Hepatocyte (in vitro differentiated cells): ENCODE measurements around the gene ZSCAN5B. TPM values are rescaled to one million over a fixed set of nuclear protein-coding genes. Genes with fewer than 3 reads are reported as not detected.

Experiments
- DNase-seq: peaks from one replicate; pipeline ENCODE4 v3.0.0-alpha.2; 2016; ENCODE audit warnings: low spot score
- H2AFZ ChIP-seq: fragments of 200-600 bp; sonication (generic); 2 replicates; pipeline ENCODE4 v1.6.0; 2016; ENCODE audit warnings: antibody characterized with exemption, mild to moderate bottlenecking
- H3K27ac ChIP-seq: fragments of 200-600 bp; sonication (generic); 2 replicates; pipeline ENCODE4 v1.5.1; 2016; ENCODE audit warnings: mild to moderate bottlenecking
- H3K27me3 ChIP-seq: fragments of 200-600 bp; sonication (generic); 2 replicates; pipeline ENCODE4 v1.6.1; 2016
- H3K36me3 ChIP-seq: fragments of 200-600 bp; sonication (generic); replicated peaks from 2 replicates; pipeline ENCODE4 v1.5.1; 2016; ENCODE audit warnings: low read depth; ENCODE audit not compliant: insufficient read depth
- H3K4me1 ChIP-seq: fragments of 200-600 bp; sonication (generic); 2 replicates; pipeline ENCODE4 v1.5.1; 2016; ENCODE audit warnings: mild to moderate bottlenecking, moderate library complexity; ENCODE audit not compliant: insufficient read depth
- H3K4me2 ChIP-seq: fragments of 200-600 bp; sonication (generic); 2 replicates; pipeline ENCODE4 v1.6.0; 2016
- H3K4me3 ChIP-seq: fragments of 200-600 bp; sonication (generic); 2 replicates; pipeline ENCODE4 v1.5.1; 2016; ENCODE audit warnings: mild to moderate bottlenecking
- H3K79me2 ChIP-seq: fragments of 200-600 bp; sonication (generic); 2 replicates; pipeline ENCODE4 v1.6.0; 2017; ENCODE audit warnings: mild to moderate bottlenecking
- H3K9me2 ChIP-seq: fragments of 200-600 bp; sonication (generic); replicated peaks from 2 replicates; pipeline ENCODE4 v1.6.0; 2017; ENCODE audit warnings: mild to moderate bottlenecking; ENCODE audit not compliant: insufficient read depth
- H3K9me3 ChIP-seq: fragments of 200-600 bp; sonication (generic); 2 replicates; pipeline ENCODE4 v1.5.1; 2016; ENCODE audit warnings: low read depth, mild to moderate bottlenecking
- H4K20me1 ChIP-seq: fragments of 200-600 bp; sonication (generic); 2 replicates; pipeline ENCODE4 v1.6.0; 2016; ENCODE audit warnings: mild to moderate bottlenecking; ENCODE audit not compliant: insufficient read depth, poor library complexity, severe bottlenecking
- EZH2 ChIP-seq: fragments of 200-600 bp; sonication (generic); IDR thresholded peaks from 2 replicates; pipeline ENCODE4 v1.6.1; 2016; ENCODE audit warnings: antibody characterized with exemption, mild to moderate bottlenecking, borderline replicate concordance
- EZH2phosphoT487 ChIP-seq: fragments of 200-600 bp; sonication (generic); IDR thresholded peaks from one replicate; pipeline ENCODE4 v1.6.1; 2018; ENCODE audit warnings: antibody characterized with exemption, mild to moderate bottlenecking, low read depth, moderate library complexity; ENCODE audit not compliant: unreplicated experiment, severe bottlenecking
- WGBS: methylation state at CpG from one replicate; pipeline ENCODE4 v1.1.6; 2016; ENCODE audit warnings: low lambda C conversion rate; ENCODE audit errors: missing lambda C conversion rate; 5-methylcytosine and 5-hydroxymethylcytosine counted together
- polyA plus RNA-seq: library from polyadenylated mRNA; unstranded; fragments of >200 nt; fragmentation: Nextera tagmentation; extraction: Ambion mirVana; gene quantifications from 2 replicates; pipeline ENCODE4 v1.2.1, GENCODE V29; 2016
- total RNA-seq: library from RNA; depleted of rRNA; stranded (reverse); fragments of >200 nt; gene quantifications from 2 replicates; pipeline ENCODE4 v1.2.3, GENCODE V29; 2014
- TF ChIP-seq, protein P1 (sequence below): fragments of 200-600 bp; sonication (generic); IDR thresholded peaks from 2 replicates; pipeline ENCODE4 v1.5.1; 2016; ENCODE audit warnings: antibody characterized with exemption, mild to moderate bottlenecking; ENCODE audit not compliant: poor library complexity

The ZSCAN5B gene
- total and polyA plus RNA-seq, 2 experiments from 2014 or later: not detected

DNA sequence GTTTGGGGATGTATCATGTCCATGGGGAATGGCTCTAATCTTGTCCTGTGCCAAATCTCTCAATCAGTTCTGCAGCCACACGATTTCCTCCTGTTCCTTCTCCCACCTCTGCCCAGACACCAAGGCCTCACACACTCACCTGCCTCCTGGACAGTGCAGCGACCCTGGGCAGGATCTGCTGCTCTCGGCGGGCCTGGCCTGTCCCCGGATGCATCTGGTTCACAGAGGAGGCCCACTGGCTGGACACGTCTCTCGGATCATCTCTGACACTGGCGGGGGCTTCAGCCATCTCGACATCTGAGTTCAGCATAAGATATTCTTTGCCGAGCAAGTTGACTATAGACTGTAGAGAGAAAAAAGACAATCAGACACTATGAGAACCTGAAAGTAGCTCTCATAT is 5.9 kb downstream of the ZSCAN5B start:
- 88% methylated on average over 10 of the region's 10 CpGs for WGBS
- TF ChIP-seq EZH2phosphoT487 (no peak), EZH2 (no peak)
- TF ChIP-seq, protein P1, sequence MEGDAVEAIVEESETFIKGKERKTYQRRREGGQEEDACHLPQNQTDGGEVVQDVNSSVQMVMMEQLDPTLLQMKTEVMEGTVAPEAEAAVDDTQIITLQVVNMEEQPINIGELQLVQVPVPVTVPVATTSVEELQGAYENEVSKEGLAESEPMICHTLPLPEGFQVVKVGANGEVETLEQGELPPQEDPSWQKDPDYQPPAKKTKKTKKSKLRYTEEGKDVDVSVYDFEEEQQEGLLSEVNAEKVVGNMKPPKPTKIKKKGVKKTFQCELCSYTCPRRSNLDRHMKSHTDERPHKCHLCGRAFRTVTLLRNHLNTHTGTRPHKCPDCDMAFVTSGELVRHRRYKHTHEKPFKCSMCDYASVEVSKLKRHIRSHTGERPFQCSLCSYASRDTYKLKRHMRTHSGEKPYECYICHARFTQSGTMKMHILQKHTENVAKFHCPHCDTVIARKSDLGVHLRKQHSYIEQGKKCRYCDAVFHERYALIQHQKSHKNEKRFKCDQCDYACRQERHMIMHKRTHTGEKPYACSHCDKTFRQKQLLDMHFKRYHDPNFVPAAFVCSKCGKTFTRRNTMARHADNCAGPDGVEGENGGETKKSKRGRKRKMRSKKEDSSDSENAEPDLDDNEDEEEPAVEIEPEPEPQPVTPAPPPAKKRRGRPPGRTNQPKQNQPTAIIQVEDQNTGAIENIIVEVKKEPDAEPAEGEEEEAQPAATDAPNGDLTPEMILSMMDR: no peak
- DNase-seq: no peak
- H3K79me2 ChIP-seq: no peaks in the 10 kb centered on the region
- no peak overlapping the region for H3K4me3 ChIP-seq
- H3K4me1 ChIP-seq: no peaks in the 10 kb centered on the region
- H2AFZ ChIP-seq: no peak overlapping the region
- H4K20me1 ChIP-seq: no peaks in the 10 kb centered on the region
- H3K9me2 ChIP-seq: no peaks in the 10 kb centered on the region
- H3K36me3 ChIP-seq: no peaks in the 10 kb centered on the region
- H3K4me2 ChIP-seq: no peak overlapping the region
- no peaks in the 10 kb centered on the region for H3K9me3 ChIP-seq
- H3K27me3 ChIP-seq: no peaks in the 10 kb centered on the region
- no peak overlapping the region for H3K27ac ChIP-seq

- H3K4me2 ChIP-seq: no peak overlapping the region
- H4K20me1 ChIP-seq: no peaks in the 10 kb centered on the region
- no peak overlapping the region for H3K27ac ChIP-seq
- no peak for DNase-seq
- no peaks in the 10 kb centered on the region for H3K79me2 ChIP-seq
- no peaks in the 10 kb centered on the region for H3K36me3 ChIP-seq
- WGBS: 70% methylated on average over 7 of the region's 7 CpGs
- no peaks in the 10 kb centered on the region for H3K9me3 ChIP-seq
- H3K27me3 ChIP-seq: no peaks in the 10 kb centered on the region
- H3K9me2 ChIP-seq: no peaks in the 10 kb centered on the region
- H3K4me1 ChIP-seq: no peaks in the 10 kb centered on the region
- no peak overlapping the region for H3K4me3 ChIP-seq
- TF ChIP-seq, protein P1: no peak
- no peak overlapping the region for H2AFZ ChIP-seq
Observed at GRCh38 chr19:56191115-56191514, 6.5 kb downstream of the ZSCAN5B start.

GRCh38 chr19:56189785-56190184 is 7.8 kb downstream of the ZSCAN5B start:
- H4K20me1 ChIP-seq: no peaks in the 10 kb centered on the region
- no peaks in the 10 kb centered on the region for H3K4me1 ChIP-seq
- no peaks in the 10 kb centered on the region for H3K9me3 ChIP-seq
- 83% methylated on average over 17 of the region's 17 CpGs for WGBS
- no peak overlapping the region for H3K4me2 ChIP-seq
- TF ChIP-seq EZH2: no peak
- TF ChIP-seq, protein P1: no peak
- TF ChIP-seq EZH2phosphoT487: no peak
- DNase-seq: no peak
- H3K27ac ChIP-seq: no peak overlapping the region
- no peaks in the 10 kb centered on the region for H3K9me2 ChIP-seq
- H2AFZ ChIP-seq: no peak overlapping the region
- H3K36me3 ChIP-seq: no peaks in the 10 kb centered on the region
- H3K27me3 ChIP-seq: no peaks in the 10 kb centered on the region
- H3K79me2 ChIP-seq: no peaks in the 10 kb centered on the region
- H3K4me3 ChIP-seq: no peak overlapping the region

DNA sequence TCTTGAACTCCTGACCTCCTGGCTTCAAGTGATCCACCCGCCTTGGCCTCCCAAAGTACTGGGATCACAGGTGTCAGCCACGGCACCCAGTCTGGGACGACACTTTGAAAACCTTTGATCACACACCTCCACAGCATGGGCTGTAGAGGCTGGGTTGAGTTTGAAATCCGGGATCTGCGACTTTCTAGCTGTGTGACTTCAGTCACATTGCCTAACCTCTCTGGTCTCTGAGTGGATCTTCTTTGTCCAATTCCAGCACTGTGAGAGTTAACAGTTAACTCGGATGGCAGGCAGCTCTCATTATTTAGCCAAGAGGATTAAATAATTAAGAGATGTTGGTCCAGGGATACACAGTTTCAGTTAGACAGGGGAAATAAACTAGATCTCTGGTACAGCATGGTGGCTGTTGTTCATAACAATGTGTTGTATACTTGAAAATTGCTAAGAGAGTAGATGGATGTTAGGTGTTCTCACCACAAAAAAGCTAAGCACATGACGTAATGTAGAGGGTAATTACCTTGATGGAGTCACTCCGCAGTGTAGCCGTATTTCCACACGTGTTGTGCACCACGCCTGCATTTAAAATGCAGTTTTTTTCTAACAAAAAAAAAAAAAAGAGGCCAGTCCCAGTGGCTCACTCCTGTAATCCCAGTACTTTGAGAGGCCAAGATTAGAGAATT is 19.9 kb downstream of the ZSCAN5B start:
- 81% methylated on average over 11 of the region's 11 CpGs for WGBS
- DNase-seq: no peak

More for the DNA sequence above, 19.9 kb downstream of the ZSCAN5B start:
- Histone ChIP-seq H4K20me1 (no peaks in the 10 kb centered on the region), H3K27me3 (peaks cover 8% of the 10 kb centered on the region), H3K27ac (no peak overlapping the region), H3K79me2 (no peaks in the 10 kb centered on the region), H2AFZ (no peak overlapping the region), H3K4me2 (no peak overlapping the region), H3K9me3 (no peaks in the 10 kb centered on the region), H3K4me3 (no peak overlapping the region), H3K36me3 (no peaks in the 10 kb centered on the region), H3K9me2 (no peaks in the 10 kb centered on the region), H3K4me1 (no peaks in the 10 kb centered on the region)
- TF ChIP-seq, protein P1: no peak
- TF ChIP-seq EZH2: no peak
- no peak for TF ChIP-seq EZH2phosphoT487
